Lower lobe of right lung (tissue), 2 donors: Measurements from ENCODE around the gene DAB2IP. TPM values are rescaled to one million over a fixed set of nuclear protein-coding genes. Genes with fewer than 3 reads are reported as not detected.

Source experiments
- ATAC-seq, 2 donors: fragments of 200-7000 bp; cut with Tn5 transposase; one replicate each; pipeline ENCODE4 v1.9.1; 2020 to 2022; ENCODE audit warnings: mild to moderate bottlenecking in 2 of 2, moderate library complexity in 2 of 2
- DNase-seq: peaks from one replicate; pipeline ENCODE4 v3.0.0-alpha.2; 2020
- H3K27ac ChIP-seq: fragments of 200-600 bp; one replicate; pipeline ENCODE4 v1.8.0; 2022
- H3K27me3 ChIP-seq: fragments of 200-600 bp; one replicate; pipeline ENCODE4 v1.8.0; 2022; ENCODE audit warnings: low read depth
- H3K36me3 ChIP-seq: fragments of 200-600 bp; one replicate; pipeline ENCODE4 v1.8.0; 2022; ENCODE audit warnings: mild to moderate bottlenecking
- H3K4me1 ChIP-seq: fragments of 200-600 bp; one replicate; pipeline ENCODE4 v1.8.0; 2022
- H3K4me3 ChIP-seq: fragments of 200-600 bp; one replicate; pipeline ENCODE4 v1.8.0; 2022; ENCODE audit warnings: mild to moderate bottlenecking
- H3K9me3 ChIP-seq: fragments of 200-600 bp; one replicate; pipeline ENCODE4 v1.8.0; 2022
- CTCF ChIP-seq: fragments of 200-600 bp; IDR thresholded peaks from one replicate; pipeline ENCODE4 v1.8.0; 2022; ENCODE audit warnings: antibody characterized with exemption, mild to moderate bottlenecking
- intact Hi-C: fragments of 100-400 bp; cut with DNase I; formaldehyde crosslinking; loops from one replicate; pipeline ENCODE4 v1.11.0; 2022
- total RNA-seq: library from RNA; stranded (reverse); fragmentation: NEBNext Ultra II Directional; extraction: Animal tissue kit (Norgen Biotek cat#: 25700); gene quantifications from one replicate; pipeline ENCODE4 v1.2.1, GENCODE V29; 2021
- donor health status: DM: no; HTN: yes; CAD: no; lungs with severe emphysema.

The DAB2IP gene
- total RNA-seq, 1 donor from 2014 or later = 54.1 TPM

- intact Hi-C loops = no loop called here
- peak overlapping the region; percentile 89 for H3K27ac ChIP-seq
- H3K9me3 ChIP-seq = no peaks in the 10 kb centered on the region
- DNase-seq (peak; percentile 83), ATAC-seq (peak; percentile 90 to 91)
- no peaks in the 10 kb centered on the region for H3K36me3 ChIP-seq
- H3K4me1 ChIP-seq = peaks cover 94% of the 10 kb centered on the region
- no peak for TF ChIP-seq CTCF
- peak overlapping the region; percentile 58 for H3K4me3 ChIP-seq
- no peaks in the 10 kb centered on the region for H3K27me3 ChIP-seq
These were observed 85.6 kb downstream of the DAB2IP start for GRCh38 chr9:121736934-121737462.

GRCh38 chr9:121737481-121737931, 86.1 kb downstream of the DAB2IP start:
- H3K27me3 ChIP-seq = no peaks in the 10 kb centered on the region
- DNase-seq = no peak
- H3K4me3 ChIP-seq = peak overlapping the region; percentile 58
- no peaks in the 10 kb centered on the region for H3K9me3 ChIP-seq
- intact Hi-C loops = no loop called here
- H3K27ac ChIP-seq = peak overlapping the region; percentile 89
- H3K36me3 ChIP-seq = no peaks in the 10 kb centered on the region
- no peak for ATAC-seq
- no peak for TF ChIP-seq CTCF
- H3K4me1 ChIP-seq = peaks cover 94% of the 10 kb centered on the region

- ATAC-seq = no peak
- H3K27me3 ChIP-seq = no peaks in the 10 kb centered on the region
- H3K4me1 ChIP-seq = peaks cover 93% of the 10 kb centered on the region
- peak overlapping the region; percentile 89 for H3K27ac ChIP-seq
- no peaks in the 10 kb centered on the region for H3K9me3 ChIP-seq
- no peaks in the 10 kb centered on the region for H3K36me3 ChIP-seq
- TF ChIP-seq CTCF = no peak
- intact Hi-C loops = no loop called here
- H3K4me3 ChIP-seq = peak overlapping the region; percentile 58
- no peak for DNase-seq
These were observed 87.0 kb downstream of the DAB2IP start for GRCh38 chr9:121738411-121738810.

GRCh38 chr9:121738968-121739367, 87.5 kb downstream of the DAB2IP start:
- Histone ChIP-seq H3K27ac (peak overlapping the region; percentile 89), H3K9me3 (no peaks in the 10 kb centered on the region), H3K4me1 (peaks cover 91% of the 10 kb centered on the region), H3K27me3 (no peaks in the 10 kb centered on the region), H3K4me3 (peak overlapping the region; percentile 58), H3K36me3 (no peaks in the 10 kb centered on the region)
- no peak for TF ChIP-seq CTCF
- ATAC-seq = no peak
- intact Hi-C loops = no loop called here
- no peak for DNase-seq

GRCh38 chr9:121739971-121740370, 88.5 kb downstream of the DAB2IP start:
- H3K4me1 ChIP-seq = peaks cover 95% of the 10 kb centered on the region
- ATAC-seq (no peak), DNase-seq (no peak)
- intact Hi-C loops = no loop called here
- peak overlapping the region; percentile 53 for H3K27ac ChIP-seq
- no peak for TF ChIP-seq CTCF
- peak overlapping the region; percentile 2 for H3K4me3 ChIP-seq
- H3K36me3 ChIP-seq = no peaks in the 10 kb centered on the region
- no peaks in the 10 kb centered on the region for H3K27me3 ChIP-seq
- no peaks in the 10 kb centered on the region for H3K9me3 ChIP-seq
